CD4-positive, CD25-positive, alpha-beta regulatory T cell (primary cell): ENCODE results near the gene PHC2. TPM values are rescaled to one million over a fixed set of nuclear protein-coding genes. Genes with fewer than 3 reads are reported as not detected.
A peak's percentile ranks its signal among the peaks of the same experiment; 100 is the strongest.

Source experiments
- ATAC-seq, 2 donors: fragments of 150-1000 bp; cut with Tn5 transposase; one replicate each; pipeline ENCODE4 v1.10.0; 2021; ENCODE audit warnings: low read depth in 2 of 2, moderate number of reproducible peaks in 2 of 2, moderate library complexity in 1 of 2
- DNase-seq, 3 donors: peaks; one replicate each; pipeline versions ENCODE4 v3.0.0 to v3.0.0-alpha.2; 2012 to 2022; ENCODE audit warnings: mixed read lengths in 1 of 3
- H3K27ac ChIP-seq: one replicate; pipeline ENCODE4 v1.7.0; 2013; ENCODE audit warnings: mild to moderate bottlenecking, low read length; ENCODE audit not compliant: insufficient read depth, poor library complexity, severe bottlenecking
- H3K27me3 ChIP-seq: one replicate; pipeline ENCODE4 v1.7.0; 2013; ENCODE audit warnings: low read length; ENCODE audit not compliant: control insufficient read depth, insufficient read depth
- H3K36me3 ChIP-seq: one replicate; pipeline ENCODE4 v1.7.0; 2013; ENCODE audit warnings: mild to moderate bottlenecking, low read length, moderate library complexity; ENCODE audit not compliant: control insufficient read depth, insufficient read depth
- H3K4me1 ChIP-seq: 2 replicates; pipeline ENCODE4 v1.7.0; 2013; ENCODE audit warnings: mild to moderate bottlenecking, low read length; ENCODE audit not compliant: insufficient read depth, control insufficient read depth, poor library complexity, severe bottlenecking
- H3K4me3 ChIP-seq: one replicate; pipeline ENCODE4 v1.7.0; 2013; ENCODE audit warnings: low read depth, mild to moderate bottlenecking, low read length, moderate library complexity
- H3K9me3 ChIP-seq, 2 experiments: 1 replicate in 1 of 2; 2 replicates in 1 of 2; pipeline ENCODE4 v1.7.0; 2013; ENCODE audit warnings: low read length in 2 of 2, mild to moderate bottlenecking in 1 of 2, moderate library complexity in 1 of 2; ENCODE audit not compliant: control insufficient read depth in 2 of 2
- H3K27ac Mint-ChIP-seq, 3 donors: one replicate each; pipeline ENCODE4 v1.8.0; 2020 to 2022; ENCODE audit warnings: mild to moderate bottlenecking in 3 of 3, mixed read lengths in 3 of 3, moderate library complexity in 2 of 3
- H3K27me3 Mint-ChIP-seq: one replicate; pipeline ENCODE4 v1.8.0; 2022; ENCODE audit warnings: mild to moderate bottlenecking, mixed read lengths
- H3K36me3 Mint-ChIP-seq: one replicate; pipeline ENCODE4 v1.8.0; 2020; ENCODE audit warnings: mixed read lengths
- H3K4me1 Mint-ChIP-seq, 4 donors: one replicate each; pipeline ENCODE4 v1.8.0; 2020 to 2022; ENCODE audit warnings: mixed read lengths in 4 of 4, mild to moderate bottlenecking in 1 of 4
- H3K4me3 Mint-ChIP-seq, 4 donors: one replicate each; pipeline ENCODE4 v1.8.0; 2020 to 2022; ENCODE audit warnings: mild to moderate bottlenecking in 4 of 4, mixed read lengths in 4 of 4, moderate library complexity in 3 of 4
- H3K9me3 Mint-ChIP-seq, 7 donors: one replicate each; pipeline ENCODE4 v1.8.0; 2020 to 2022; ENCODE audit warnings: mixed read lengths in 7 of 7, mild to moderate bottlenecking in 3 of 7, moderate library complexity in 2 of 7
- polyA plus RNA-seq, 4 donors: library from polyadenylated mRNA; unstranded; fragments of 300-500 nt; fragmentation: Illumina TruSeq; gene quantifications; one replicate each; pipeline ENCODE4 v1.2.3, GENCODE V29; 2021
- total RNA-seq: library from RNA; stranded (reverse); gene quantifications from one replicate; pipeline ENCODE4 v1.2.3, GENCODE V29; 2022

The PHC2 gene
- total and polyA plus RNA-seq, 5 donors from 2014 or later, result 9.7 to 34.8 (median 20.7) TPM

DNA sequence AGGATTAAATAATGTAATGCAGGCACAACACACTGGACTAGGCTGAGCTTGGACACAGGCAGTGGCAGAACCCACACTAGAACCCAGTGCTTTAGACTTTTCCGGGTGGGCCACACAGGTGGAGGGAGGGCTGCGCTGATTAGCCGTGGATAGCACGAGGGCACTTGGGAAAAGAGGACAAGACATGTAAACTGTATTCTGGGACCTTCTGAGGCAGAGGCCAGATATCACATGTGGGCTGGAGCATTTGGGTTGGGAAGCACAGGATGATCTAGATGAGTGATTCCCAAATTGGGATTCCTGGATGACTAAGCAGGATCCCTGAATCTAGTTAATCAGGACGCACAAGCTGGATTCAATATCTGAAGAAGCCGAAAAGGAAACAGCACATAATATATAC, 89.7 kb downstream of the PHC2 start:
- peak overlapping the region in 2 of 3 donors; percentile 31 to 68 for H3K27ac Mint-ChIP-seq
- peaks cover 24% of the 10 kb centered on the region for H3K36me3 Mint-ChIP-seq

DNA sequence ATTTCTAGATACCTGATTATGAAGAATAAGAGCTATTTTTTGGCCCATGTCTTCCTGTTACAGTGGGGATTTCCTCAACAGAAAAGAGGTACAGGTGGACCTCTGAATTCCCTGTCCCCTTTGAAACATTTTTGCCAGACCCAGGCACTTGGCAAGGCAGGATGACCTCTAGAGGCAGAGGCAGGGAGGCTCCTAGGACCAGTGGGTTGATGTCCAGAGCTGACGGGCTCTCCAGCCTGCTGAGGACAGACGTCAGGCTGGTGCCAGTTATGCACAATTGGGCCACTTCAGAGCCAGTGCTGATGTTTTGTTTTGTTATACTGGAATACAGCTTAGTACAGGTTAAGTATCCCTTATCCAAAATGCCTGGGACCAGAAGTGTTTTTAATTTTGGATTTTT, 91.5 kb downstream of the PHC2 start:
- Histone ChIP-seq H3K4me1 (peaks cover 3% of the 10 kb centered on the region), H3K27me3 (no peaks in the 10 kb centered on the region), H3K9me3 (no peaks in the 10 kb centered on the region), H3K36me3 (peaks cover 7% of the 10 kb centered on the region), H3K27ac (no peak overlapping the region), H3K4me3 (no peak overlapping the region)
- Mint-ChIP-seq H3K4me1 (peaks cover 5 to 71% (median 48%) of the 10 kb centered on the region in 4 donors), H3K4me3 (no peak overlapping the region), H3K27me3 (no peaks in the 10 kb centered on the region), H3K36me3 (peaks cover 29% of the 10 kb centered on the region), H3K9me3 (no peaks in the 10 kb centered on the region), H3K27ac (no peak overlapping the region)
- no peak for ATAC-seq
- no peak for DNase-seq

More for the DNA sequence above, 89.7 kb downstream of the PHC2 start:
- Histone ChIP-seq H3K4me3 (no peak overlapping the region), H3K4me1 (peaks cover 9% of the 10 kb centered on the region), H3K36me3 (peaks cover 9% of the 10 kb centered on the region), H3K27me3 (no peaks in the 10 kb centered on the region), H3K27ac (no peak overlapping the region), H3K9me3 (no peaks in the 10 kb centered on the region)
- H3K4me1 Mint-ChIP-seq, result peaks cover 6 to 65% (median 54%) of the 10 kb centered on the region in 4 donors
- H3K9me3 Mint-ChIP-seq, result no peaks in the 10 kb centered on the region
- DNase-seq (no peak), ATAC-seq (no peak)
- no peaks in the 10 kb centered on the region for H3K27me3 Mint-ChIP-seq
- H3K4me3 Mint-ChIP-seq, result no peak overlapping the region

DNA sequence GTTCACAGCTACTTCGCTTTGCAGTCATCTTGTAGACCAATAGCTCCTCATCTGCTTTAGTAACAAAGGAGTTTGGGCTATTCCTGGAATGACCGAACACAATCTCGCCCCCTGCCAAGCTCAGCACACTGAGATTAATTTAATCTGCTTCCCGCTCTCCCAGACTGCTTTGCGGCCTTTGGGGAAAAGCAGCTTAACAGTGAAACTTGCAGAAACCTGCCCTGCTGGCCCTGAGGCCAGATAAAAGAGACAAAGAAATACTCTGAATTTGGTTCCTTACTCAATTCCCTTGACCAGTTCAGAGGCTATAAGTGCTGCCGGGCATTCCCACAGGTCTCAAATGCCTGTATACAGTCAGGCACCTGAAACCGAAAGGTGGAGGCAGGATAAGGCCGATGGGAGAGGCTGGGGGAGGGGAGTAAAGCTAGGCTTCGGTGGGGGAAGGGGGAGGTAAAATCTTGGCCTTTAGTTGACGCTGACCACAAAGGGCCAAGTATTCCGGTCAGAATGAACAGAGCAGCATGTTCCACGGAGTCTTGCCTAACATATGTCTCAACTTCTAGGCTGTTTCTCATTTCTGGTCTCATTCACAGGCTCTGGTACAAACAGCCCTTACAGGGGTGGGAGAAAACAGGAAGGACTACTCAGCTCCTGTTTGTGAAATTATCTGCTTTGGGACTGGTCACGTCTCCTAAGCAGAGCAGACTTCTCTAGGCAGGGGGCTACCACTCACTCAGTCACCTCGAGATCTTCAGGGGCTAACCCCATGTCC, 92.3 kb downstream of the PHC2 start:
- Histone ChIP-seq H3K27me3 (no peaks in the 10 kb centered on the region), H3K4me3 (no peak overlapping the region), H3K4me1 (peaks cover 3% of the 10 kb centered on the region), H3K27ac (no peak overlapping the region), H3K36me3 (peaks cover 11% of the 10 kb centered on the region), H3K9me3 (no peaks in the 10 kb centered on the region)
- no peak for DNase-seq
- Mint-ChIP-seq H3K9me3 (no peaks in the 10 kb centered on the region), H3K4me3 (no peak overlapping the region), H3K27ac (peak overlapping the region in 2 of 3 donors; percentile 35 to 47), H3K36me3 (peaks cover 24% of the 10 kb centered on the region), H3K4me1 (peaks cover 5 to 64% (median 44%) of the 10 kb centered on the region in 4 donors), H3K27me3 (no peaks in the 10 kb centered on the region)
- no peak for ATAC-seq

DNA sequence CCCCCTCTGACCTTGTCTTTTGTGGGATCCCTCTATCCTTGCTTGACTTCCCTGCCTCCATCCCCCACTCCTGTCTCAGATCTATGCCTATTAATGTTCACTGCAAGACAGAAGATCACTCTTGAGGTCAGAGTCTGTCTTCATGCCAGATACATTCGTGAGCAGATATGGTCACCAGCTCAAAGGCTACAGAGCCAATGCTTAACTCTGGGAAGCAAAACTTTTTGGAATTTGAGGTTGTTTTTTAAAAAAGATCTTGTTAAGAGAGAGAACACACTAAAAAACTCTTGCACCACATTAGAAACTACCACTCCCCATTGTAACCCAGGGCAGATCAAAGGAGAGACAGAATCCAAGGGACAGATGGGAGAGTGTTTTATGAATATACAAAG, 92.9 kb downstream of the PHC2 start:
- DNase-seq, result no peak
- peak overlapping the region in 1 of 3 donors; percentile 59 for H3K27ac Mint-ChIP-seq

DNA sequence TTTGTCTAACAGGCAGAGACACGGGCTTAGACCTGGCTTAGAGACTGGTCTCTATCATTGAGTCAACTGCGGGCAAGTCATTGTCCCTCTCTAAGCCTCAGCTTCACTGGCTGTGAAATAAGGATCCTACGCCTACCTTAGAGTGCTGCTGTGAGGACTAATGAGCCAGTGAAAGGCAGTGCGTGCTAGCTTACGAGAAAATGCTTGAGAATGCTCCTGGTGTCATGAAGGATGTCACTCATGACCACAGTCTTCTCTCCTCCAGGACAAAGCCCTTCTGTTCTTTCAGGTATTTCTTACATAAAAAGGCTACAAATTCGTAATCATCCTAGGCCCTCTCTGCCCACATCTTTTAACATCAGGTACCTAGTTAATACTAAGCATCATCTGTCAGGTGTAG, 93.5 kb downstream of the PHC2 start:
- Mint-ChIP-seq H3K9me3 (no peaks in the 10 kb centered on the region), H3K27ac (no peak overlapping the region), H3K27me3 (peaks cover 4% of the 10 kb centered on the region), H3K4me1 (peaks cover 5 to 55% (median 39%) of the 10 kb centered on the region in 4 donors), H3K4me3 (no peak overlapping the region), H3K36me3 (peaks cover 22% of the 10 kb centered on the region)
- H3K27ac ChIP-seq, result no peak overlapping the region
- DNase-seq (no peak), ATAC-seq (no peak)
- H3K36me3 ChIP-seq, result peaks cover 15% of the 10 kb centered on the region
- H3K4me1 ChIP-seq, result peaks cover 3% of the 10 kb centered on the region
- no peak overlapping the region for H3K4me3 ChIP-seq
- no peaks in the 10 kb centered on the region for H3K27me3 ChIP-seq
- H3K9me3 ChIP-seq, result no peaks in the 10 kb centered on the region

More for the DNA sequence above, 92.9 kb downstream of the PHC2 start:
- H3K36me3 Mint-ChIP-seq, result peaks cover 26% of the 10 kb centered on the region
- H3K4me1 Mint-ChIP-seq, result peaks cover 5 to 59% (median 43%) of the 10 kb centered on the region in 4 donors
- Histone ChIP-seq H3K27me3 (no peaks in the 10 kb centered on the region), H3K36me3 (peaks cover 12% of the 10 kb centered on the region), H3K4me1 (peaks cover 3% of the 10 kb centered on the region), H3K4me3 (no peak overlapping the region), H3K9me3 (no peaks in the 10 kb centered on the region), H3K27ac (no peak overlapping the region)
- ATAC-seq, result no peak
- peaks cover 3% of the 10 kb centered on the region for H3K27me3 Mint-ChIP-seq
- H3K4me3 Mint-ChIP-seq, result no peak overlapping the region
- no peaks in the 10 kb centered on the region for H3K9me3 Mint-ChIP-seq

DNA sequence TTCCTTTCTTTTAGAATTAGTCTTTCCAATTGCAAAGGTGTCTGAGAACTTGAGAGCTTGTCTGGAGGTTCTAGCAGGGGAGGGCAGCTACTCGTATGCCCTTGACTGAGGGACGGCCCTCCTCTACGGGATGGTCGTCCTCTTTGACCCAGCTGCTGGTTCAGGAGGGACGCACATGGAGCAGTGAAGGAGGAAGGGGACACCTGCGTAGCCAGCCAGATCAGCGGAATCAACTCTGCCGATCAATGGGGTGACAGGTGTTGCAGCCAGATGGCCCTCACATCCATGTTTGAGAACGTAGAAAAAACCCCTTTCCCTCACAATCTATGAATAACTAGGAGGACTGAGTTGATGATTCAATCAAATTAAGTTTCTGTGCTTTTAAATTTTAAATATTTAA, 94.3 kb downstream of the PHC2 start:
- Mint-ChIP-seq H3K4me1 (peaks cover 5 to 51% (median 39%) of the 10 kb centered on the region in 4 donors), H3K9me3 (no peaks in the 10 kb centered on the region), H3K27me3 (peaks cover 4% of the 10 kb centered on the region), H3K36me3 (peaks cover 28% of the 10 kb centered on the region), H3K4me3 (no peak overlapping the region), H3K27ac (no peak overlapping the region)
- Histone ChIP-seq H3K27me3 (no peaks in the 10 kb centered on the region), H3K4me1 (peaks cover 3% of the 10 kb centered on the region), H3K9me3 (no peaks in the 10 kb centered on the region), H3K27ac (no peak overlapping the region), H3K4me3 (no peak overlapping the region), H3K36me3 (peaks cover 21% of the 10 kb centered on the region)
- no peak for DNase-seq
- ATAC-seq, result no peak

DNA sequence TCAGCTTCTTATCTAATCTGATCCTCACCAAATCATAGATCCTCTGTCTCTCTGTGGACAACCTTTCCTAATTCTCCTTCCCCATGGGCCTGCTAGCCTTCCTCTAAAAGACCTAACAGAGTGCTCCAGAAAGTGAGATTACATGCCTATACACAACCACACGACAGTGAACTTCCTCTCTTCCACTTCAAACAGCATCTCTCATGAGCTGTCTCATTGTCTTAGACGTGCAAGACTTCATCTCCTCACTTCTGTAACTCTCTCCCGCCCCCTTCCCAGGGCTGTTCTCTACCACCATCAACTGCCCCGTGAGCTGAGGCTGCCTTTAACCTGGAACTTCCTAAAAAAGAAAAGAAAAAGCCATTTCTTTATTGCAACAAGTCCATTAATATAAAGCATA, 95.9 kb downstream of the PHC2 start:
- H3K4me3 ChIP-seq, result no peak overlapping the region
- H3K4me1 ChIP-seq, result peaks cover 3% of the 10 kb centered on the region
- H3K27ac Mint-ChIP-seq, result peak overlapping the region in 1 of 3 donors; percentile 20
- no peaks in the 10 kb centered on the region for H3K9me3 Mint-ChIP-seq
- H3K27me3 ChIP-seq, result no peaks in the 10 kb centered on the region
- no peak overlapping the region for H3K27ac ChIP-seq
- H3K9me3 ChIP-seq, result no peaks in the 10 kb centered on the region
- peaks cover 36% of the 10 kb centered on the region for H3K36me3 ChIP-seq
- ATAC-seq, result no peak
- peaks cover 4% of the 10 kb centered on the region for H3K27me3 Mint-ChIP-seq
- H3K4me3 Mint-ChIP-seq, result no peak overlapping the region
- H3K36me3 Mint-ChIP-seq, result peaks cover 24% of the 10 kb centered on the region
- H3K4me1 Mint-ChIP-seq, result peaks cover 5 to 38% (median 28%) of the 10 kb centered on the region in 4 donors
- DNase-seq, result no peak

DNA sequence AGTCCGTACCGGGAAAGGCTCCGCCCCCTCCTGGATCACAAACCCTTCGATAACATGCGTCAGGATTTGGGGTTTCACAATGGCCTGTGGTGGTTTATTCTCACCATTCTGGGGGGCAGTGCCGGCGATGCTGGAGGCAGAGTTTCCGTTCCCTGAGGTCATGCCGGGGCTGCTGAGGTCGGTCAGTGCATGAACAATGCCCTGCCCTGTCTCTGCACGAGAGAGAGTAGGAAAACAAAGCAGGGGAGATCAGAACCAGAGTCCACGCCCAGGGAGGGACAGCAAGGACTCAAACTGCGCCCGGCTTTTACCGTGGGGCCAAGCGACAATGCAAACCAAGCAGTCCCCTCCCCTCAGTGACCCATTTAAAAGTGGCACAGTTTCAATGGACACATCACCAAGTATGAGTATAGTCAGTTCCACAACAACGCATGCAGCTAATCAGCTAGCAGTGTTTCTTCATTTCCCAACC, 96.8 kb downstream of the PHC2 start:
- peak overlapping the region in 1 of 3 donors; percentile 44 for H3K27ac Mint-ChIP-seq
- no peaks in the 10 kb centered on the region for H3K9me3 Mint-ChIP-seq
- peaks cover 5 to 33% (median 22%) of the 10 kb centered on the region in 4 donors for H3K4me1 Mint-ChIP-seq
- H3K27ac ChIP-seq, result no peak overlapping the region
- DNase-seq (no peak), ATAC-seq (no peak)
- H3K27me3 ChIP-seq, result no peaks in the 10 kb centered on the region
- peaks cover 4% of the 10 kb centered on the region for H3K27me3 Mint-ChIP-seq
- H3K4me3 ChIP-seq, result no peak overlapping the region
- no peaks in the 10 kb centered on the region for H3K9me3 ChIP-seq
- H3K4me3 Mint-ChIP-seq, result no peak overlapping the region
- peaks cover 31% of the 10 kb centered on the region for H3K36me3 Mint-ChIP-seq
- H3K4me1 ChIP-seq, result peaks cover 1% of the 10 kb centered on the region
- H3K36me3 ChIP-seq, result peaks cover 45% of the 10 kb centered on the region
